Activated CD4-positive, alpha-beta T cell treated with anti-CD3 and anti-CD28 coated beads, Interleukin-2, amount 50 U/mL, for 16 hours (primary cell): ENCODE results near the gene ASB1.

ENCODE experiments used
- DNase-seq: peaks from one replicate; pipeline ENCODE4 v3.0.0-alpha.2; 2020

ASB1 gene

DNA sequence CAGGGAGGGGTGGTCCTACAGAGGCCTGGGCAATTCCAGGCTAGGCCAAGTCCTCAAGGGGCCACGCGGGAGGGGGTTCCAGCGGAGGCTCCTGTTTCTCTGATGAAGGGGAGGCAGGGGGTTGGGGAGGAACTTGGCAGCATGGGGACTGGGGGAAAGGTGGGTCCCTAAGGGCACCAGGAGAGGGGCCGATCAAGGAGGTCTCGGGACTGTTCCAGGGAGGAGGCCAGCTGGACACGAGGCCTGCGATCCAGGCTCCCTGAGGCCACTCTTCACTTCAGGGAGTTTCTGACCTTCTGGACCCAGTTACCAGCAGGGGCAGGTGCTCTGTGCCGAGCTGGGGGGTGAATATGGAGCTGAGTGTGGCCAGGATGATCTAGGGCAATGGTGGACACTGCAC is 71.5 kb downstream of the ASB1 start:
- DNase-seq = no peak

DNA sequence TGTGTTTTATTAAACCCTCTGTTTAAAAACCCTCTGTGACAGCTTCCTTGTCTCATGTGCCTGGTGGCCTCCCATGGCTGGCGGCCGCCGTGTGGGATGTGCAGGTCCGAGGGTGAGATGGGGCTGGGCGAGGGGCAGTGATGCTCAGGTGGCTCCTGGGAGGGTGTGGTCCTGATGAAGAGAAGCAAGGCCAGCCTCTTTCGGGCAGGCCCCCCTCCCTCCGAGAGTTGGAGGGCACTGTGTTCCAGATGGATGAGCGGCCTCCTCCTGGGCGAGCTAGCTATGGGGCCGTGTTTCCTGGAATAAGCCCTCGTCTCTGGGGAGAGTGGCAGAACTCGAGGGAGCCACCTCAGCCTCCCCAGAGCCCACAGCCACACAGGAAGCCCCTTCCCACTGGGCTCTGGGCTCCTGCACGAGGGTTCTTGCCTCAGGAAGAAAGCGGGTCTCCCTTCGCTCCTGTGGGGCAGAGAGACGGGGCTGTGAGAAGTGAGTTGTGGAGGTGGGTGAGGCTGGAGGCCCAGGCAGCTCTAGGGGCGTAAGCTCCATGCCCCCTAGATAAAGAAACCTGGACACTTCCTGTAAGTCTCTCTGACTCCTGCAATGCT is 72.1 kb downstream of the ASB1 start:
- no peak for DNase-seq

DNA sequence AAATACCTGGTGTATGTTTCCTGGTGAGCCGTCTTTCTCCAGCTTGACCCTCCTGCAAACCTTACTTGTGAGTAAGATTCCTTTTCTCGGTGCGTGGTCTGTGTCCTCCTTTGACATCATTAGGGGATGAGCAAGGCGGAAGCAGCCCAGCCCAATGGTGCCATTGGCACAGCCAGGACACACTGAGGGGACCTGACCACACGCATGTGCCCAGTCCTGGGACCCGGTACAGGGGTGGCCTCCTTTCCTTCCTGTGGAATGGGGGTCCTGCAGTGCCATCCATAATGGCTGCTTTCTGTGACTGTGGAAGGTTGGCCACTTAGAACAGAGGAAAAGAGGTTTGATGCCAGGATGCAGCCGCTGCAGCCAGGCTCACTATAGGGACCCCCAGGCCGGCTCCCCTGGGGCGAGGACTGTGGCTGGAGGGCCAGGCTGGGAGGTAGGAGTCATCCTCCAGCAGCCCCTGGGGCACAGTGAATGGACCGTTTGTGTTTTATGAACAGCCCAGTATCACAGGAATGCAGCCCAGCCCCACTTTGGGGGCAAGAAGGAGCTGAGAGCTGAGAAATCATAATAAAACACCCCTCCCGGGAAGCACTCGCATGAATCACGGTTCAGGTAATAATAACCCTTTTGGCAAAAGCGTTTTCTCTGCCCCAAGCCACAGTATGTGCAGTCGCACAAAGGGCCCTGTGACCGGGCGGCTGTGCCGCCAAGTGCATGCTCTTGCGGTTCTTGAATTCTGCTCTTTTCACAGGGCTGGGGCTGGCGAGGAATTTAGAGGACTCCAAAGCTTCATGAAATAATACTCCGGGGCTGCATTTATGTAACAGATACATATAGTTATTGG is 73.2 kb downstream of the ASB1 start:
- DNase-seq = no peak

DNA sequence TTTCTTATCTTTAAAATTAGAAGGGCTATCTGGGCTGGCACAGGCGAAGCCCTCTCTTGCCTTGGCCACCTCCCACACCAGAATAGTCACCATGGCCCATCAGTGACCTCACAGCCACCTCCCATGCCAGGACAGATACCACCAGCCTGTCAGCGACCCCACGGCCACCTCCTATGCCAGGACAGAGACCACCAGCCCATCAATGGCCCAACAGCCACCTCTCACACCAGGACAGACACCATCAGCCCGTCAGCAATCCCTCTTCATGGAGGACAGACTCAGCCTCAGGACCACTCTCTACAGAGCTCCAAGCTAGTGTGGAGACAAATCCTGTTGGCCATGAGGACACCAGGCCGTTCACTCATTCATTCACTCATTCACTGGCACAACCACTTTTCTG is 74.6 kb downstream of the ASB1 start:
- DNase-seq = no peak
